GM19099 (cell line): ENCODE data around the gene RNFT2.

Experiments
- POLR2A ChIP-seq: IDR thresholded peaks from 3 replicates; pipeline ENCODE4 v1.6.1; 2011; ENCODE audit warnings: low read depth; ENCODE audit not compliant: insufficient read length; ENCODE audit errors: extremely low read depth

The RNFT2 gene

GRCh38 chr12:116856729-116857128 is 118.6 kb downstream of the RNFT2 start:
- TF ChIP-seq POLR2A: no peak

DNA sequence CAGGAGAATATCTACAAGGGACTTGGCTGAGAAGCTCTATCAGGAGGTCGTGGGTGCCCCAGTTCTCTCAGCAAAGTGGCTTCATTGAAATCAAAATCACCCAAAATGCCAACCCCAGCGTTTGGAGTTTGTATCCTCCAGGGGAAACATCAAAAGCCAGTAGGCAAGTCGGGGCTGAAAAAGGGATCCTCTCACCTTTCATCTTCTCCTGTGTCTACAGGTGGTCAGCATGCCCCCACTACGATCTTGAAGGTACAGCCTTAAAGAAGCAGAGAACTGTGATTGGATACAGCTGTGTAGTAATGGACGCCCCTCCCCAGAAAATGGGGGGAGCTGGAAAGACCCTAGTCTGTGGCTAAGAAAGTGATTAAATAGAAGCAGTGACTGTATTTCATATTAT is 121.0 kb downstream of the RNFT2 start:
- TF ChIP-seq POLR2A: no peak

GRCh38 chr12:116860263-116860662 is 122.1 kb downstream of the RNFT2 start:
- TF ChIP-seq POLR2A: no peak

GRCh38 chr12:116861320-116861719 is 123.2 kb downstream of the RNFT2 start:
- no peak for TF ChIP-seq POLR2A

- TF ChIP-seq POLR2A: no peak
These were observed 124.1 kb downstream of the RNFT2 start for GRCh38 chr12:116862167-116862566.

DNA sequence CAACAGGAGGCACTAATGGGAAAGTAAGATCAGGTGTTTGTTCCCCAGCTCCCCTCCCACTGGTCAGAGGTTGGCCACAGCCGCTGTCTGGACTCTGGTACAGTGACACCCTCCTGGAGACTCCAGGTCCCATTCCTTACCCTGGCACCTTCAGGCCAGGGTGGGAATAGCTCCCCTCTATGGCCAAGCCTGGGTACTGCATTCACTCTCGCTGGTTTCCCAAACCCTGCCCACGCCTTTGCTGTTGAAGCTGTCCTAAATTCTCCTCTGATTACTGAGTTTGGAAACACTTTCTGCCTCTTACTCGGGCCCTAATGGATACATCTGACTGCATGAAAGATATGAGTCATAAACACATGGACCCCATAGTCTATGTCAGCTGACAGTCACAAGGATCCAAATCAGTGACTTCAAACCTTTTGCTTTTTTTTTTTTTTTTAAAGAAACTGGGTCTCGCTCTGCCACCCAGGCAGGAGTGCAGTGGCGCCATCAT is 125.2 kb downstream of the RNFT2 start:
- TF ChIP-seq POLR2A: no peak

- no peak for TF ChIP-seq POLR2A
These were observed 126.5 kb downstream of the RNFT2 start for GRCh38 chr12:116864371-116865160.

DNA sequence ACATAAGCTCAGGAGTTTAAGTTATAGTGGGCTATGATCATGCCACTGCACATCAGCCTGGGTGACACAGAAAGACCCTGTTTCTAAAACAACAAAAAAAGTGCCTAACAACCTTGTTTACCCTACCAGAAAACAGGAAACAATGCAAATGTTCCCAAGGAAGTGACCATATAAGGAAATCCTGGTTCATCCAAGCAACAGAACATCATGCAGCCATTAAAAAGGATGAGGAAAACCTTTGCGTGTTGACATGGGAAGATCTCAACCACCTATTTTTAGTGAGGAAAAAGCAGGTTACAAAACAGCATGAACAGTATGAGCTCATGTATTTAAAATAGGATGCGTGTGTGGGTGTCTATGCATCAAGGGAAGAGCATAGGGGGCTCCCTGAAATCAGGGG is 129.4 kb downstream of the RNFT2 start:
- TF ChIP-seq POLR2A: no peak

- no peak for TF ChIP-seq POLR2A
These were observed 132.2 kb downstream of the RNFT2 start for GRCh38 chr12:116870306-116870705.

DNA sequence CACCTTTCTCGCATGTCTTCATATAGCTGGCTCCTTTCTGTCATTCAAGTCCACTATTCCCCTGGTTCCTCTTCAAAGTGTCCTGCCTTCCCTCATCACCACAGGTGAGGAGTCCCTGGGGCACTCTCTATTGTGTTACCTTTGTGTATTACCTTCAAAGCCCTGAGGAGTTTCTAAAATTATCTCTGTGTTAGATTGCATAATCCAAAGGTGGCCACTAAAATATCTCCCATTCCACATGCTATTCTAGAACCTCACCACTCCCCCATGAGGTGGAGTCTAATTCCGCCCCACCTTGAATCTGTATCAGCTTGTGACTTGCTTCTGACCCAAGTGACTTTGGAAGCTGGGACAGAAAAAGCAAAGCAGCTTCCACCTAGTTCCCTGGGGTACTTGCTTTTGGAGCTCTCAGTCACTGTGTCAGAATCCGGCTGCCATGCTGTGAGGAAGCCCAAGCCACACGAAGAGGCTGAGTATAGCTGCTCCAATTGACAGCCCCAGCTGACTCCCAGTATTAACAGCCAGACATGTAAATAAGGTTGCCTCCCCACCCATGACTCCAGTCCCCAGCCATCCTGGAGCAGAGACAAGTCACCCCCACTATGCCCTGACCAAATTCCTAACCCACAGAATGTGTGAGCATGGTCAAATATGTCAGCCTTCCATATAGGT is 136.3 kb downstream of the RNFT2 start:
- no peak for TF ChIP-seq POLR2A

GRCh38 chr12:116876151-116876869 is 138.2 kb downstream of the RNFT2 start:
- TF ChIP-seq POLR2A: no peak

DNA sequence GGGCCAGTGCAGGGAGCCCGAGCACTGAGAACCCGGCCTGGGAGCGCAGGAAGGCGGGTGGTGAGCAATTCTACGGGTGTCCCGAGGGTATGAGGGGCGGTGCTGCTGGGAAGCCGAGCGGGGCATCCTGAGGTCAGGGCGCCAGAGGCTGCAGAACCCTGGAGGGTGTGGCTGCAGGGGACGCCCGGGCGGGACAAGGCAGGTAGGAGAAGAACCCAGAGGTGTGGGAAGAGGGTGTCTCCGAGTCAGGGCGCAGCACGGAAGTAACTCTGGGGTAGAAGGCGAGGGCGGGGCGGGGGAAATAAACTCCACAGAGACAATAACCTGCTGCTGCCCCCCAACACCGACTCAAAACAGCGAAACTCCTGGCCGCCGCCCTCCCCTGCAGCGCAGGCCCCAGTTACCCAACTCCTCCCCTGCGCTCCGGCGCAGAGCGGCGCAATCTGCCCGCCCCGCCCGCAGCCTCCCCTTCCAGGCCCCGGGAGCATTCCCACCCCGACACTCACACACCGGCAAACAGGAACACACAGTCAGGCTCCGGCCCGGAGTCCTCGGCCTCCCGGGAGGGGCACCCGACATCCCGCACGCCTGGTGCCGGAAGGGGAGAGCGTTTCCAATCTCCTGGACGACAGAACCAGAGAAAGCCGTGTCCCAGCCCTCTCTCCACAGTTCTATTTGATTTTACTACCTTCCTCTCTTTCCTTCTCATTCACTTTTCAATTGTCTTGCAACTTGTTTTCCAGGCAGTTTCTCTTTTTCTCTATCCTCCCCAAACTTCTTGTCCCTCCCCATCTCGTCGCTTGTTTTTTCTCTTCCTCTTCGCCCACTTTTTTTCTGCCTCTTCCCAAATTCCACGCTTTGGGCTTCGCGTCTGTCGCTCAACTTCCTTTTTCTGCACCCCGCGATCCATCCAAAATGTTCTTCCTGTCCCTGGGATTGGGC is 140.7 kb downstream of the RNFT2 start:
- no peak for TF ChIP-seq POLR2A

DNA sequence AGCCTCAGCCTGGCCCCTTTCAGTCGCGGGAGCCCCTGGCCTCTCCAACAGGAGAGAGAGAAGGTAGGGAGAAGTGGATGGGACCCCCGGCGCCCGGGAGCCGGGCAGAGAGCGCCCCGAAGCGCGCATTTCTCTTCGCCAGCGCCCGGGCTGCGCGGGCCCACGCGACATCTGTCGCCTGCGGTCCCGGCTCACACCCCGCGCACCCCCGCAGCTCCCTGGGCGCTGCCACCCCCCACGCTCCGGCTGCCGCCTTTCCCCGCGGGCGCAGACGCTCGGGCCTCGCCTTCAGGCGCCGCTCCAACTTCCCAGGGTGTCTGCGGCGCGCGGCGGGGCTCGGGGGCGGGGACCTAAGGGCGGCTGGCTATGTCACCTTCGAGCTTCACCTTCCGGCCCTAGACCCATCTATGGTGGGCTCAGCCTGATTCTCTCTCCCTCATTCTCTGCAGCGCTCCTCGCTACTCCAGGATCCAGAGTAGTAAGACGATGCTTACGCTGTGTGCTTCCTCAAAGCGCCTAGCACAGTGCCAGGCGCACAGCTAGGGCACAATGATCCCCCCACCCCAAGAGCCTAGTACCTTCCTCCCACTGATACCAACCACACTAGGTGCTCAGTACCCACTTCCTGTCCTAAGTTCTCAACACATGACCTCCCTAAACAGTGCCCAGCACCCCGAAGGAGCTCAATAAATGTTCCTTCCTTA is 141.5 kb downstream of the RNFT2 start:
- no peak for TF ChIP-seq POLR2A
